Chondrocyte (in vitro differentiated cells): ENCODE results near the gene CPSF4L. TPM values are rescaled to one million over a fixed set of nuclear protein-coding genes. Genes with fewer than 3 reads are reported as not detected.

ENCODE experiments used
- DNase-seq: peaks from one replicate; pipeline ENCODE4 v3.0.0; 2021; ENCODE audit warnings: mixed read lengths, low spot score
- H3K27ac Mint-ChIP-seq: one replicate; pipeline ENCODE4 v1.8.0; 2021; ENCODE audit warnings: mild to moderate bottlenecking, moderate library complexity, mixed read lengths; ENCODE audit not compliant: unreplicated experiment
- H3K27me3 Mint-ChIP-seq: 2 replicates; pipeline ENCODE4 v1.8.0; 2021; ENCODE audit warnings: low read depth, mixed read lengths
- H3K36me3 Mint-ChIP-seq: 2 replicates; pipeline ENCODE4 v1.8.0; 2021; ENCODE audit warnings: low read depth, mixed read lengths
- H3K4me1 Mint-ChIP-seq: 2 replicates; pipeline ENCODE4 v1.8.0; 2021; ENCODE audit warnings: low read depth, mild to moderate bottlenecking, mixed read lengths
- H3K4me3 Mint-ChIP-seq: one replicate; pipeline ENCODE4 v1.8.0; 2021; ENCODE audit warnings: mild to moderate bottlenecking, moderate library complexity, mixed read lengths; ENCODE audit not compliant: unreplicated experiment
- H3K9me3 Mint-ChIP-seq: 2 replicates; pipeline ENCODE4 v1.8.0; 2021; ENCODE audit warnings: low read depth, mixed read lengths
- CTCF ChIP-seq: fragments of 200-600 bp; sonication (generic); IDR thresholded peaks from 2 replicates; pipeline ENCODE4 v1.5.0; 2021; ENCODE audit warnings: antibody characterized with exemption, mild to moderate bottlenecking, moderate library complexity
- total RNA-seq: library from RNA; stranded (reverse); gene quantifications from 3 replicates; pipeline ENCODE4 v1.2.1, GENCODE V29; 2021

CPSF4L gene
- total RNA-seq, 1 donor from 2014 or later: not detected

GRCh38 chr17:73272906-73273218 lies 11.2 kb upstream of the CPSF4L start:
- no peaks in the 10 kb centered on the region for H3K36me3 Mint-ChIP-seq
- H3K27ac Mint-ChIP-seq: no peak overlapping the region
- DNase-seq: no peak
- H3K9me3 Mint-ChIP-seq: no peaks in the 10 kb centered on the region
- no peaks in the 10 kb centered on the region for H3K27me3 Mint-ChIP-seq
- TF ChIP-seq CTCF: no peak
- no peak overlapping the region for H3K4me3 Mint-ChIP-seq
- H3K4me1 Mint-ChIP-seq: no peaks in the 10 kb centered on the region

GRCh38 chr17:73271072-73271471 lies 9.4 kb upstream of the CPSF4L start:
- no peak for TF ChIP-seq CTCF
- Mint-ChIP-seq H3K27ac (no peak overlapping the region), H3K27me3 (no peaks in the 10 kb centered on the region), H3K4me1 (no peaks in the 10 kb centered on the region), H3K9me3 (no peaks in the 10 kb centered on the region), H3K36me3 (no peaks in the 10 kb centered on the region), H3K4me3 (no peak overlapping the region)
- no peak for DNase-seq

- Mint-ChIP-seq H3K9me3 (no peaks in the 10 kb centered on the region), H3K27me3 (no peaks in the 10 kb centered on the region), H3K27ac (no peak overlapping the region), H3K4me1 (no peaks in the 10 kb centered on the region), H3K4me3 (no peak overlapping the region), H3K36me3 (no peaks in the 10 kb centered on the region)
- DNase-seq: no peak
- TF ChIP-seq CTCF: no peak
Measured at GRCh38 chr17:73269791-73270190, 8.1 kb upstream of the CPSF4L start.

- Mint-ChIP-seq H3K9me3 (no peaks in the 10 kb centered on the region), H3K4me3 (no peak overlapping the region), H3K36me3 (no peaks in the 10 kb centered on the region), H3K27ac (no peak overlapping the region), H3K4me1 (no peaks in the 10 kb centered on the region), H3K27me3 (no peaks in the 10 kb centered on the region)
- TF ChIP-seq CTCF: no peak
- DNase-seq: no peak
Measured at GRCh38 chr17:73269329-73269615, 7.6 kb upstream of the CPSF4L start.

GRCh38 chr17:73268582-73269328 lies 7.1 kb upstream of the CPSF4L start:
- Mint-ChIP-seq H3K4me3 (no peak overlapping the region), H3K9me3 (no peaks in the 10 kb centered on the region), H3K4me1 (no peaks in the 10 kb centered on the region), H3K36me3 (no peaks in the 10 kb centered on the region), H3K27me3 (no peaks in the 10 kb centered on the region), H3K27ac (no peak overlapping the region)
- no peak for DNase-seq
- TF ChIP-seq CTCF: no peak
